ENCODE results near the gene PPARD. TPM values are rescaled to one million over a fixed set of nuclear protein-coding genes. Genes with fewer than 3 reads are reported as not detected.
A peak's percentile ranks its signal among the peaks of the same experiment; 100 is the strongest.

Gene PPARD
- total and polyA plus RNA-seq, 5 experiments from 2014 or later = 1.9 to 50.6 (median 14.3) TPM

GRCh38 chr6:35359346-35359743, 17.0 kb downstream of the PPARD start:
- Mint-ChIP-seq H3K27ac (peak overlapping the region in 4 of 10 donors; percentile 2 to 79 (median 62)), H3K9me3 (no peaks in the 10 kb centered on the region), H3K27me3 (no peaks in the 10 kb centered on the region), H3K36me3 (peaks cover 14 to 72% (median 17%) of the 10 kb centered on the region in 3 donors), H3K4me3 (no peak overlapping the region), H3K4me1 (peaks cover 49 to 85% (median 76%) of the 10 kb centered on the region in 4 donors)
- DNase-seq = no peak
- ATAC-seq = no peak
- POLR2A ChIA-PET = no interaction called here

GRCh38 chr6:35359744-35360348, 17.5 kb downstream of the PPARD start:
- DNase-seq = no peak
- H3K36me3 Mint-ChIP-seq = peaks cover 14 to 71% (median 17%) of the 10 kb centered on the region in 3 donors
- H3K27me3 Mint-ChIP-seq = no peaks in the 10 kb centered on the region
- ATAC-seq = no peak
- peaks cover 47 to 82% (median 73%) of the 10 kb centered on the region in 4 donors for H3K4me1 Mint-ChIP-seq
- peak overlapping the region in 8 of 10 donors; percentile 37 to 79 (median 54) for H3K27ac Mint-ChIP-seq
- H3K9me3 Mint-ChIP-seq = no peaks in the 10 kb centered on the region
- POLR2A ChIA-PET = interaction anchor here (0.9 kb wide), 1 partner anchor 10 kb away, joined by 3 read pairs; no protein-coding TSS in a partner anchor
- H3K4me3 Mint-ChIP-seq = no peak overlapping the region

GRCh38 chr6:35360349-35361138, 18.2 kb downstream of the PPARD start:
- H3K9me3 Mint-ChIP-seq = no peaks in the 10 kb centered on the region
- ATAC-seq = no peak
- peaks cover 50 to 79% (median 75%) of the 10 kb centered on the region in 4 donors for H3K4me1 Mint-ChIP-seq
- POLR2A ChIA-PET = interaction anchor here (0.9 to 1.5 kb wide), 3 partner anchors 9 to 12 kb away, joined by 3 to 9 read pairs (median 4); no protein-coding TSS in a partner anchor
- peak overlapping the region in 9 of 10 donors; percentile 30 to 79 (median 64) for H3K27ac Mint-ChIP-seq
- no peak for DNase-seq
- H3K27me3 Mint-ChIP-seq = no peaks in the 10 kb centered on the region
- peaks cover 14 to 72% (median 17%) of the 10 kb centered on the region in 3 donors for H3K36me3 Mint-ChIP-seq
- peak overlapping the region in 2 of 10 donors; percentile 26 to 36 for H3K4me3 Mint-ChIP-seq

- H3K4me1 Mint-ChIP-seq = peaks cover 54 to 79% (median 73%) of the 10 kb centered on the region in 4 donors
- ATAC-seq (no peak), DNase-seq (no peak)
- H3K9me3 Mint-ChIP-seq = no peaks in the 10 kb centered on the region
- H3K27me3 Mint-ChIP-seq = no peaks in the 10 kb centered on the region
- POLR2A ChIA-PET = interaction anchor here (1.2 to 2.2 kb wide), 2 partner anchors 13 to 64 kb away, joined by 3 to 8 read pairs; no protein-coding TSS in a partner anchor
- H3K4me3 Mint-ChIP-seq = peak overlapping the region in 3 of 10 donors; percentile 12 to 16 (median 15)
- H3K36me3 Mint-ChIP-seq = peaks cover 7 to 58% (median 9%) of the 10 kb centered on the region in 3 donors
- peak overlapping the region; percentile 59 to 88 (median 76) for H3K27ac Mint-ChIP-seq
Measured at GRCh38 chr6:35362200-35362599, 19.8 kb downstream of the PPARD start.

- POLR2A ChIA-PET = interaction anchor here (1.2 to 2.2 kb wide), 3 partner anchors 9 to 65 kb away, joined by 3 to 8 read pairs (median 3); no protein-coding TSS in a partner anchor
- Mint-ChIP-seq H3K4me3 (peak overlapping the region in 2 of 10 donors; percentile 34 to 40), H3K27me3 (no peaks in the 10 kb centered on the region), H3K36me3 (peaks cover 3 to 47% (median 14%) of the 10 kb centered on the region in 3 donors), H3K4me1 (peaks cover 48 to 81% (median 78%) of the 10 kb centered on the region in 4 donors), H3K27ac (peak overlapping the region; percentile 32 to 88 (median 74)), H3K9me3 (no peaks in the 10 kb centered on the region)
- peak in 1 of 10 donors; percentile 28 for DNase-seq
- ATAC-seq = no peak
Measured at GRCh38 chr6:35363293-35363750, 21.0 kb downstream of the PPARD start.

GRCh38 chr6:35365594-35366203, 23.3 kb downstream of the PPARD start:
- Mint-ChIP-seq H3K36me3 (peaks cover 0 to 30% (median 12%) of the 10 kb centered on the region in 3 donors), H3K27ac (peak overlapping the region; percentile 53 to 89 (median 78)), H3K9me3 (no peaks in the 10 kb centered on the region), H3K4me3 (no peak overlapping the region), H3K27me3 (no peaks in the 10 kb centered on the region), H3K4me1 (peaks cover 51 to 81% (median 78%) of the 10 kb centered on the region in 4 donors)
- DNase-seq (peak in 1 of 10 donors; percentile 4), ATAC-seq (no peak)
- POLR2A ChIA-PET = interaction anchor here (1.1 kb wide), 1 partner anchor 10 kb away, joined by 5 read pairs; no protein-coding TSS in a partner anchor

GRCh38 chr6:35366204-35366596, 23.8 kb downstream of the PPARD start:
- H3K27me3 Mint-ChIP-seq = no peaks in the 10 kb centered on the region
- H3K4me1 Mint-ChIP-seq = peaks cover 52 to 81% (median 78%) of the 10 kb centered on the region in 4 donors
- DNase-seq = no peak
- ATAC-seq = no peak
- H3K36me3 Mint-ChIP-seq = peaks cover 0 to 27% (median 12%) of the 10 kb centered on the region in 3 donors
- no peak overlapping the region for H3K4me3 Mint-ChIP-seq
- peak overlapping the region; percentile 53 to 89 (median 78) for H3K27ac Mint-ChIP-seq
- no peaks in the 10 kb centered on the region for H3K9me3 Mint-ChIP-seq
- POLR2A ChIA-PET = no interaction called here

- POLR2A ChIA-PET = interaction anchor here (0.6 to 1.6 kb wide), 5 partner anchors 9 to 669 kb away, joined by 3 to 7 read pairs (median 5); no protein-coding TSS in a partner anchor
- Mint-ChIP-seq H3K27me3 (no peaks in the 10 kb centered on the region), H3K4me3 (no peak overlapping the region), H3K4me1 (peaks cover 50 to 79% (median 75%) of the 10 kb centered on the region in 4 donors), H3K27ac (peak overlapping the region in 9 of 10 donors; percentile 39 to 89 (median 78)), H3K9me3 (no peaks in the 10 kb centered on the region), H3K36me3 (peaks cover 0 to 20% (median 9%) of the 10 kb centered on the region in 3 donors)
- ATAC-seq = no peak
- DNase-seq = no peak
Measured at GRCh38 chr6:35367646-35368037, 25.3 kb downstream of the PPARD start.

GRCh38 chr6:35368038-35368887, 25.9 kb downstream of the PPARD start:
- POLR2A ChIA-PET = interaction anchor here (0.8 to 1.6 kb wide), 4 partner anchors 9 to 26 kb away, joined by 3 to 7 read pairs (median 4); partner anchors contain the start of gene PPARD
- ATAC-seq (peak; percentile 53 to 62), DNase-seq (peak in 2 of 10 donors; percentile 24 to 29)
- peaks cover 0 to 19% (median 9%) of the 10 kb centered on the region in 3 donors for H3K36me3 Mint-ChIP-seq
- H3K4me1 Mint-ChIP-seq = peaks cover 46 to 78% (median 75%) of the 10 kb centered on the region in 4 donors
- peak overlapping the region; percentile 1 to 77 (median 47) for H3K4me3 Mint-ChIP-seq
- no peaks in the 10 kb centered on the region for H3K27me3 Mint-ChIP-seq
- peak overlapping the region; percentile 67 to 90 (median 82) for H3K27ac Mint-ChIP-seq
- H3K9me3 Mint-ChIP-seq = no peaks in the 10 kb centered on the region

- Mint-ChIP-seq H3K27ac (peak overlapping the region; percentile 66 to 92 (median 89)), H3K9me3 (no peaks in the 10 kb centered on the region), H3K36me3 (peaks cover 0 to 17% (median 14%) of the 10 kb centered on the region in 3 donors), H3K4me1 (peaks cover 45 to 88% (median 78%) of the 10 kb centered on the region in 4 donors), H3K4me3 (peak overlapping the region; percentile 12 to 83 (median 78)), H3K27me3 (no peaks in the 10 kb centered on the region)
- POLR2A ChIA-PET = interaction anchor here (1.3 kb wide), 1 partner anchor 10 kb away, joined by 3 read pairs; no protein-coding TSS in a partner anchor
- DNase-seq (peak in 1 of 10 donors; percentile 18), ATAC-seq (peak; percentile 63 to 65)
Measured at GRCh38 chr6:35370124-35370741, 27.9 kb downstream of the PPARD start.

Measured in naive thymus-derived CD8-positive, alpha-beta T cell (primary cell).